ENCODE results near the gene TCF3.

The TCF3 gene

GRCh38 chr19:1577090-1577928 lies 75.1 kb downstream of the TCF3 start:
- Histone ChIP-seq H2AFZ (ENCODE audit: low read depth, low read length) (no peak overlapping the region), H3K4me1 (ENCODE audit: insufficient read depth, low read length) (no peaks in the 10 kb centered on the region), H4K20me1 (ENCODE audit: insufficient read depth, low read length) (peaks cover 54% of the 10 kb centered on the region), H3K27me3 (ENCODE audit: insufficient read depth, low read length, poor library complexity) (no peaks in the 10 kb centered on the region), H3K4me3 (ENCODE audit: low read depth in 1 of 2, low read length in 2 of 2) (no peak overlapping the region), H3K9ac (ENCODE audit: low read depth, low read length) (no peak overlapping the region), H3K79me2 (ENCODE audit: insufficient read depth, low read length) (peaks cover 3% of the 10 kb centered on the region; the same call in 1 of the 2 replicates), H3K27ac (ENCODE audit: low read length) (no peak overlapping the region), H3K4me2 (ENCODE audit: insufficient read depth, low read length) (no peak overlapping the region), H3K36me3 (ENCODE audit: insufficient read depth, low read length) (peaks cover 66% of the 10 kb centered on the region), H3K9me3 (ENCODE audit: insufficient read depth, low read length, severe bottlenecking) (no peaks in the 10 kb centered on the region)
- no peak for TF ChIP-seq CTCF (IDR thresholded peaks at IDR 0.05; ENCODE audit: borderline replicate concordance, extremely low read depth, low read length, poor library complexity, severe bottlenecking)
- TF ChIP-seq EZH2 (IDR thresholded peaks at IDR 0.05; ENCODE audit: borderline replicate concordance, low read depth, low read length, severe bottlenecking), result no peak
- DNase-seq (no peak), ATAC-seq (ENCODE audit: insufficient read depth, low read depth) (no peak)

- Histone ChIP-seq H3K9ac (ENCODE audit: low read depth, low read length) (no peak overlapping the region), H2AFZ (ENCODE audit: low read depth, low read length) (no peak overlapping the region), H3K4me1 (ENCODE audit: insufficient read depth, low read length) (no peaks in the 10 kb centered on the region), H3K36me3 (ENCODE audit: insufficient read depth, low read length) (peaks cover 58% of the 10 kb centered on the region), H3K27me3 (ENCODE audit: insufficient read depth, low read length, poor library complexity) (no peaks in the 10 kb centered on the region), H3K79me2 (ENCODE audit: insufficient read depth, low read length) (no peaks in the 10 kb centered on the region; the same call in 1 of the 2 replicates), H3K4me3 (ENCODE audit: low read depth in 1 of 2, low read length in 2 of 2) (no peak overlapping the region), H3K9me3 (ENCODE audit: insufficient read depth, low read length, severe bottlenecking) (no peaks in the 10 kb centered on the region), H3K4me2 (ENCODE audit: insufficient read depth, low read length) (no peak overlapping the region), H3K27ac (ENCODE audit: low read length) (no peak overlapping the region), H4K20me1 (ENCODE audit: insufficient read depth, low read length) (peaks cover 50% of the 10 kb centered on the region)
- TF ChIP-seq EZH2 (IDR thresholded peaks at IDR 0.05; ENCODE audit: borderline replicate concordance, low read depth, low read length, severe bottlenecking), result no peak
- TF ChIP-seq CTCF (IDR thresholded peaks at IDR 0.05; ENCODE audit: borderline replicate concordance, extremely low read depth, low read length, poor library complexity, severe bottlenecking), result no peak
- ATAC-seq (ENCODE audit: insufficient read depth, low read depth) (0 out of 3 replicates have a peak, but pooled peaks have one; percentile 9), DNase-seq (no peak)
These were observed 75.9 kb downstream of the TCF3 start for GRCh38 chr19:1576242-1577089.

GRCh38 chr19:1575323-1576241 lies 76.8 kb downstream of the TCF3 start:
- H3K27ac ChIP-seq (ENCODE audit: low read length), result no peak overlapping the region
- H3K9ac ChIP-seq (ENCODE audit: low read depth, low read length), result no peak overlapping the region
- H3K4me1 ChIP-seq (ENCODE audit: insufficient read depth, low read length), result no peaks in the 10 kb centered on the region
- H3K27me3 ChIP-seq (ENCODE audit: insufficient read depth, low read length, poor library complexity), result no peaks in the 10 kb centered on the region
- H4K20me1 ChIP-seq (ENCODE audit: insufficient read depth, low read length), result peaks cover 41% of the 10 kb centered on the region
- no peak overlapping the region for H3K4me2 ChIP-seq (ENCODE audit: insufficient read depth, low read length)
- no peak overlapping the region for H2AFZ ChIP-seq (ENCODE audit: low read depth, low read length)
- DNase-seq (no peak), ATAC-seq (ENCODE audit: insufficient read depth, low read depth) (peak; percentile 18; the same call in 2 of the 3 replicates)
- H3K9me3 ChIP-seq (ENCODE audit: insufficient read depth, low read length, severe bottlenecking), result no peaks in the 10 kb centered on the region
- TF ChIP-seq EZH2 (IDR thresholded peaks at IDR 0.05; ENCODE audit: borderline replicate concordance, low read depth, low read length, severe bottlenecking) (no peak), CTCF (IDR thresholded peaks at IDR 0.05; ENCODE audit: borderline replicate concordance, extremely low read depth, low read length, poor library complexity, severe bottlenecking) (no peak)
- H3K79me2 ChIP-seq (ENCODE audit: insufficient read depth, low read length), result no peaks in the 10 kb centered on the region
- H3K4me3 ChIP-seq (ENCODE audit: low read depth in 1 of 2, low read length in 2 of 2), result no peak overlapping the region
- peaks cover 49% of the 10 kb centered on the region for H3K36me3 ChIP-seq (ENCODE audit: insufficient read depth, low read length)
